Measurements from ENCODE around the gene LIN37. TPM values are rescaled to one million over a fixed set of nuclear protein-coding genes. Genes with fewer than 3 reads are reported as not detected.

Gene LIN37
- polyA plus RNA-seq, 1 donor (not counting 4 experiments of a cell fraction or from before 2014, with no cell fraction given) = 6.7 TPM

GRCh38 chr19:35752746-35753350 is 4.5 kb downstream of the LIN37 start:
- Histone ChIP-seq H2AFZ (ENCODE audit: control insufficient read depth, low read length) (no peak overlapping the region), H3K4me3 (ENCODE audit: control insufficient read depth in 2 of 3, extremely low read depth in 1 of 3, insufficient read depth in 2 of 3, low read depth in 1 of 3, low read length in 3 of 3) (no peak overlapping the region), H4K20me1 (ENCODE audit: control insufficient read depth, extremely low read depth, insufficient read depth, low read length) (no peaks in the 10 kb centered on the region), H3K27me3 (ENCODE audit: control insufficient read depth, extremely low read depth, insufficient read depth, low read length) (no peaks in the 10 kb centered on the region), H3K9me1 (ENCODE audit: control insufficient read depth, extremely low read depth, insufficient read depth, low read length) (no peaks in the 10 kb centered on the region), H3K36me3 (ENCODE audit: control insufficient read depth in 2 of 2, extremely low read depth in 1 of 2, insufficient read depth in 2 of 2, low read length in 2 of 2) (peaks cover 13 to 23% of the 10 kb centered on the region in 2 experiments), H3K79me2 (ENCODE audit: control insufficient read depth, insufficient read depth, low read length) (peaks cover 17% of the 10 kb centered on the region), H3K27ac (ENCODE audit: control insufficient read depth, insufficient read depth, low read length) (no peak overlapping the region), H3K4me1 (ENCODE audit: control insufficient read depth, extremely low read depth, insufficient read depth, low read length) (peaks cover 19% of the 10 kb centered on the region), H3K9ac (ENCODE audit: control insufficient read depth, extremely low read depth, insufficient read depth, low read length) (no peak overlapping the region), H3K4me2 (ENCODE audit: control insufficient read depth, extremely low read depth, insufficient read depth, low read depth, low read length) (no peak overlapping the region), H3K9me3 (ENCODE audit: control insufficient read depth, low read depth, low read length) (no peaks in the 10 kb centered on the region)
- dilution Hi-C loops (cut with MboI; ENCODE audit: extremely low pct_ligation_motif_present, low sequenced_read_pairs) = no loop called here
- TF ChIP-seq CTCF (optimal IDR thresholded peaks at IDR 0.05 in 1 of 3, IDR thresholded peaks at IDR 0.05 in 1 of 3, conservative IDR thresholded peaks at IDR 0.05 in 1 of 3; ENCODE audit: extremely low read depth in 1 of 3, insufficient read depth in 2 of 3, low read length in 3 of 3) = no peak
- TF ChIP-seq EZH2 (IDR thresholded peaks at IDR 0.05; ENCODE audit: low read length) = no peak
- no peak for DNase-seq (ENCODE audit: low read depth, low spot score)
- no peak for FAIRE-seq

GRCh38 chr19:35753634-35754369 is 5.4 kb downstream of the LIN37 start:
- H2AFZ ChIP-seq (ENCODE audit: control insufficient read depth, low read length) = no peak overlapping the region
- H3K36me3 ChIP-seq (ENCODE audit: control insufficient read depth in 2 of 2, extremely low read depth in 1 of 2, insufficient read depth in 2 of 2, low read length in 2 of 2) = peaks cover 13 to 23% of the 10 kb centered on the region in 2 experiments
- FAIRE-seq (no peak), DNase-seq (ENCODE audit: low read depth, low spot score) (no peak)
- TF ChIP-seq EZH2 (IDR thresholded peaks at IDR 0.05; ENCODE audit: low read length) (no peak), CTCF (optimal IDR thresholded peaks at IDR 0.05 in 1 of 3, IDR thresholded peaks at IDR 0.05 in 1 of 3, conservative IDR thresholded peaks at IDR 0.05 in 1 of 3; ENCODE audit: extremely low read depth in 1 of 3, insufficient read depth in 2 of 3, low read length in 3 of 3) (no peak)
- H3K27me3 ChIP-seq (ENCODE audit: control insufficient read depth, extremely low read depth, insufficient read depth, low read length) = no peaks in the 10 kb centered on the region
- H3K79me2 ChIP-seq (ENCODE audit: control insufficient read depth, insufficient read depth, low read length) = peaks cover 17% of the 10 kb centered on the region
- no peak overlapping the region for H3K4me2 ChIP-seq (ENCODE audit: control insufficient read depth, extremely low read depth, insufficient read depth, low read depth, low read length)
- H3K9me1 ChIP-seq (ENCODE audit: control insufficient read depth, extremely low read depth, insufficient read depth, low read length) = no peaks in the 10 kb centered on the region
- H3K9ac ChIP-seq (ENCODE audit: control insufficient read depth, extremely low read depth, insufficient read depth, low read length) = no peak overlapping the region
- H4K20me1 ChIP-seq (ENCODE audit: control insufficient read depth, extremely low read depth, insufficient read depth, low read length) = no peaks in the 10 kb centered on the region
- no peak overlapping the region for H3K27ac ChIP-seq (ENCODE audit: control insufficient read depth, insufficient read depth, low read length)
- H3K4me1 ChIP-seq (ENCODE audit: control insufficient read depth, extremely low read depth, insufficient read depth, low read length) = peaks cover 18% of the 10 kb centered on the region
- no peak overlapping the region for H3K4me3 ChIP-seq (ENCODE audit: control insufficient read depth in 2 of 3, extremely low read depth in 1 of 3, insufficient read depth in 2 of 3, low read depth in 1 of 3, low read length in 3 of 3)
- dilution Hi-C loops (cut with MboI; ENCODE audit: extremely low pct_ligation_motif_present, low sequenced_read_pairs) = no loop called here
- H3K9me3 ChIP-seq (ENCODE audit: control insufficient read depth, low read depth, low read length) = no peaks in the 10 kb centered on the region
